OCI-LY3 (cell line): ENCODE data around the gene PPP1R1B.

Experiments used
- H2AFZ ChIP-seq: fragments of 200-600, 300-600 bp; shearing (Covaris generic); 2 replicates; pipeline ENCODE4 v1.6.0; 2014; ENCODE audit warnings: antibody characterized with exemption, low read depth, low read length
- H3K27ac ChIP-seq: fragments of 200-600, 300-600 bp; sonication (generic); 2 replicates; pipeline ENCODE4 v1.5.1; 2014; ENCODE audit warnings: mild to moderate bottlenecking, low read length, moderate library complexity, mixed read lengths
- H3K27me3 ChIP-seq: fragments of 200-600, 300-600 bp; sonication (generic); 2 replicates; pipeline ENCODE4 v1.6.1; 2014; ENCODE audit warnings: low read depth, low read length, mixed read lengths
- H3K36me3 ChIP-seq: fragments of 200-600, 300-600 bp; sonication (generic); replicated peaks from 2 replicates; pipeline ENCODE3; 2014; ENCODE audit warnings: low read depth, low read length, mixed read lengths
- H3K4me1 ChIP-seq: fragments of 300-600, 200-600 bp; sonication (generic); 2 replicates; pipeline ENCODE4 v1.6.1; 2014; ENCODE audit warnings: low read length, mixed read lengths
- H3K4me2 ChIP-seq: fragments of 200-600, 300-600 bp; sonication (generic); 2 replicates; pipeline ENCODE4 v1.6.1; 2014; ENCODE audit warnings: low read length, mixed read lengths
- H3K4me3 ChIP-seq: fragments of 300-600, 200-600 bp; sonication (generic); 2 replicates; pipeline ENCODE4 v1.5.1; 2014; ENCODE audit warnings: antibody characterized with exemption, mild to moderate bottlenecking, low read length, moderate library complexity
- H3K79me2 ChIP-seq: fragments of 300-600, 200-600 bp; shearing (Covaris generic); 2 replicates; pipeline ENCODE4 v1.6.1; 2014; ENCODE audit warnings: mild to moderate bottlenecking, low read length, mixed read lengths
- H3K9ac ChIP-seq: fragments of 300-600, 200-600 bp; shearing (Covaris generic); 2 replicates; pipeline ENCODE4 v1.6.0; 2014; ENCODE audit warnings: mild to moderate bottlenecking, low read length, moderate library complexity
- H3K9me3 ChIP-seq: fragments of 200-600, 300-600 bp; shearing (Covaris generic); 2 replicates; pipeline ENCODE4 v1.6.1; 2014; ENCODE audit warnings: low read length, mixed read lengths; ENCODE audit not compliant: insufficient read depth
- H4K20me1 ChIP-seq: fragments of 200-600, 300-600 bp; sonication (generic); 2 replicates; pipeline ENCODE4 v1.6.1; 2016; ENCODE audit warnings: low read length, mixed read lengths; ENCODE audit not compliant: insufficient read depth
- CTCF ChIP-seq: fragments of 200-600, 300-600 bp; sonication (generic); IDR thresholded peaks from 2 replicates; pipeline ENCODE4 v1.5.1; 2014; ENCODE audit warnings: antibody characterized with exemption, low read length, low read depth
- EZH2phosphoT487 ChIP-seq: fragments of 200-600 bp; shearing (Covaris generic); IDR thresholded peaks from 2 replicates; pipeline ENCODE4 v1.6.1; 2018; ENCODE audit warnings: antibody characterized with exemption, mixed run types, low read depth

PPP1R1B gene

GRCh38 chr17:39647256-39647655, 20.5 kb downstream of the PPP1R1B start:
- H3K27ac ChIP-seq, result no peak overlapping the region
- no peaks in the 10 kb centered on the region for H3K36me3 ChIP-seq
- no peaks in the 10 kb centered on the region for H3K9me3 ChIP-seq
- H3K4me3 ChIP-seq, result no peak overlapping the region
- H4K20me1 ChIP-seq, result peaks cover 19% of the 10 kb centered on the region
- H3K9ac ChIP-seq, result no peak overlapping the region
- H3K79me2 ChIP-seq, result peaks cover 16% of the 10 kb centered on the region
- H3K27me3 ChIP-seq, result no peaks in the 10 kb centered on the region
- no peak for TF ChIP-seq EZH2phosphoT487
- TF ChIP-seq CTCF, result no peak
- H2AFZ ChIP-seq, result no peak overlapping the region
- no peaks in the 10 kb centered on the region for H3K4me1 ChIP-seq
- no peak overlapping the region for H3K4me2 ChIP-seq

GRCh38 chr17:39648616-39649366, 22.0 kb downstream of the PPP1R1B start:
- no peak for TF ChIP-seq CTCF
- no peak for TF ChIP-seq EZH2phosphoT487
- H3K36me3 ChIP-seq, result no peaks in the 10 kb centered on the region

GRCh38 chr17:39650121-39650579, 23.4 kb downstream of the PPP1R1B start:
- no peaks in the 10 kb centered on the region for H3K36me3 ChIP-seq
- H3K27ac ChIP-seq, result no peak overlapping the region
- no peak overlapping the region for H3K4me2 ChIP-seq
- no peaks in the 10 kb centered on the region for H3K9me3 ChIP-seq
- H3K4me3 ChIP-seq, result no peak overlapping the region
- peaks cover 6% of the 10 kb centered on the region; the same call in 1 of the 2 replicates for H3K79me2 ChIP-seq
- no peaks in the 10 kb centered on the region for H3K27me3 ChIP-seq
- H2AFZ ChIP-seq, result no peak overlapping the region
- H3K4me1 ChIP-seq, result no peaks in the 10 kb centered on the region
- no peak for TF ChIP-seq EZH2phosphoT487
- no peak for TF ChIP-seq CTCF
- H4K20me1 ChIP-seq, result no peaks in the 10 kb centered on the region; the same call in 1 of the 2 replicates
- H3K9ac ChIP-seq, result no peak overlapping the region

More at GRCh38 chr17:39648616-39649366, 22.0 kb downstream of the PPP1R1B start:
- H3K4me1 ChIP-seq, result no peaks in the 10 kb centered on the region
- H3K9ac ChIP-seq, result no peak overlapping the region
- no peak overlapping the region for H3K4me3 ChIP-seq
- H3K27me3 ChIP-seq, result no peaks in the 10 kb centered on the region
- peaks cover 6% of the 10 kb centered on the region; the same call in 1 of the 2 replicates for H4K20me1 ChIP-seq
- no peak overlapping the region for H3K27ac ChIP-seq
- H3K4me2 ChIP-seq, result no peak overlapping the region
- no peak overlapping the region for H2AFZ ChIP-seq
- no peaks in the 10 kb centered on the region for H3K9me3 ChIP-seq
- peaks cover 7% of the 10 kb centered on the region; the same call in 1 of the 2 replicates for H3K79me2 ChIP-seq

- no peak overlapping the region for H3K4me3 ChIP-seq
- no peak overlapping the region for H3K4me2 ChIP-seq
- no peak overlapping the region for H3K27ac ChIP-seq
- H3K79me2 ChIP-seq, result peaks cover 3% of the 10 kb centered on the region; the same call in 1 of the 2 replicates
- H3K27me3 ChIP-seq, result no peaks in the 10 kb centered on the region
- no peak overlapping the region for H2AFZ ChIP-seq
- H3K4me1 ChIP-seq, result no peaks in the 10 kb centered on the region
- no peaks in the 10 kb centered on the region for H3K9me3 ChIP-seq
- TF ChIP-seq EZH2phosphoT487, result no peak
- TF ChIP-seq CTCF, result no peak
- H3K9ac ChIP-seq, result no peak overlapping the region
- no peaks in the 10 kb centered on the region for H3K36me3 ChIP-seq
- H4K20me1 ChIP-seq, result no peaks in the 10 kb centered on the region; the same call in 1 of the 2 replicates
These were observed 25.3 kb downstream of the PPP1R1B start for GRCh38 chr17:39651923-39652586.
